NOMO-1 (cell line): ENCODE results near the gene CYSTM1.

ENCODE experiments used
- DNase-seq, 2 experiments: peaks; one replicate each; lab custom pipeline; 2025; ENCODE audit not compliant: unreplicated experiment in 2 of 2; lab: John Stamatoyannopoulos, UW

The CYSTM1 gene

DNA sequence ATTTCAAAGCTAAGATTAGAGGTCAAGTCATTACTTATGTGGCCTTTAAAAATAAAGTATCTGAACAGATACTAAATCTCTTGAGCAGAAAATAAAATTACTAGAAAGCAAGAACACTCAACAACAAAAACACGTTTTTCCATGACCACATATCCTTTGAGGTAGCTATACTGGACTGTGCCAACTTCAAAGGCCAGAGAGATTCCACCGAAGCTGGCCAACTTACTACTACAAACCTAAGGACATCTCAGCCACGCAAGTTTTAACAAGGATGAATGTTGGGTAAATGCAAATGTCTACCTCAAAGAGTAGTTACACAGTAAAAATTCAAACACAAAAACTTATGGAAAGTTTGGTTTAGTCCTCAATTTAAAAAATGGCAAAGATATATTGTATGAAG is 109.0 kb downstream of the CYSTM1 start:
- no peak for DNase-seq

DNA sequence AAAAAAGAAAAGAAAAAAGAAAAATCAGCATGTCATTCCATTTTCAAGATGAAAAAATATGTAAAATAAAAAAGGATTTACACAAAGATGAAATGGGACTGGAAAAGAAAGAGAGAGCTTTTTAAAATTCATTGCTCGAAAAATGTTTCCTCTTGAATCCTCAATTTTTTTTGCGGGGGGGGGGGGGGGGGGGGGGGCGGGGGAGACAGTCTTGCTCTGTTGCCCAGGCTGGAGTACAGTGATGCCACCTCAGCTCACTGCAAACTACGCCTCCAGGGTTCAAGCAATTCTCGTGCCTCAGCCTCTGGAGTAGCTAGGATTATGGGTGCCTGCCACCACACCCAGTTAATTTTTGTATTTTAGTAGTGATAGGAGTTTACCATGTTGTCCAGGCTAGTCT is 111.4 kb downstream of the CYSTM1 start:
- no peak for DNase-seq

DNA sequence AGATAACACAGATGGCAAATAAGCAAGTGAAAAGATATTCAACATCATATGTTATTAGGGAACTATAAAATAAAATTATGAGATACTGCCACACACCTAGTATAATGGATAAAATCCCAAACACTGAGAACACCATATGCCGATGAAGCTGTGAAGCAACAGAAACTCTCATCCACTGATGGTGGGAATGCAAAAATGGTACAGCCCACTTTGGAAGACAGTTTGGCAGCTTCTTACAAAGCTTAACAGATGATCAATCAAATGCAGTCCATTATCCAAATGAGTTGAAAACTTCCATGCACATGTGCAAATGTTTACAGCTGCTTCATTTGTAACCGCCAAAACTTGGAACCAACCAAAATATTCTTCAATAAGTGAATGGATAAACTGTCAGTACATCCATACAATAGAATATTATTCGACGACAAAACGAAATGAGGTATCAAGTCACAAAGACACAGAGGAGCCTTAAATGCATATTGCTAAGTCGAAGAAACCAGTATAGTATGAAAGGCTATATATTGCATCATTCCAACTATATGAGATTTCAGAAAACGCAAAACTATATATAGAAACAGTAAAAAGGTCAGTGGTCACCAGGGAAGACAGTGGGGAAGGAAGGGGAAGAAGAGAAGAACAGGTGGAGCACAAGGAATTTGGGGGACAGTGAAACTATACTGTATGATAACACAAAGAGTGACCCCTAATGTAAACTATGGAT is 113.0 kb downstream of the CYSTM1 start:
- DNase-seq = no peak

DNA sequence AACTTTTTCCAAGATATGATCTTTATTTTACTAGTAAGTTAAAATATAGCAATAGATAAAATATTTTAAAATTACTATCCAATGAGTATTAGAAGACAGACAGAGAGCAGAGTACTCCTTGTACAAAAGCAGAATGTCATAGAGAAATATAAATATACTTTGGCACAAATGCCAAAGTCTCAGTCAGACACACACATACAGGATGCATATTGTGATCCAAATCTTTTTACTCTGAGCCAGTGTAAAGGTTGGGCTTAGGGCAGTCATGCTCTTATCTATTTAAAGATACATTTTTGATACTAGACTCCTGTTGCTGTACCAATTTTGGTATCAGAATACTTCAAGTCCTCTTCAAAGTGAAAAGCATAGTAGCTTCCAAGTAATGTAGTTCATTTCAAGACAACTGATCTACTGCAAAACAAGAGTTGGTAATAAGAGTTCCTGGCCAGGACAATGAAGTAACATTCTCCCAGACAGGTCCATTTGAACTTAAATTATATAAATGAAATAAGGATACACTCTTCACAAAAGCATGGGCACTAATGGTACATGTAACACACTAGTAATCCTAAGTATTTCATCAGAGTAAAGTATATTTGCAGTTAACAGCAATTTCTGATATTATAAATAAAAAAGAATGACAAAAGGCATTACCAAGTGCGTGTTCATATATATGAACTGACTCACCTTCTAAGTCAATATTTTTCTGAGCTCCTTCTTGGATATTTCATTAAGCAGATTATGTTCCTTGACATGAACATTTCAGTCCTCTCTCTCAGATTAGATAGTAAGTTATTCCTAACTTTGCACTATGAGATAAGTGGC is 117.4 kb downstream of the CYSTM1 start:
- DNase-seq = no peak
